GM12864 (cell line): ENCODE results near the gene APBA1.

Experiments
- DNase-seq: peaks from one replicate; pipeline ENCODE4 v3.0.0-alpha.2; 2011; ENCODE audit warnings: low read depth
- H3K4me3 ChIP-seq: 2 replicates; pipeline ENCODE4 v1.5.1; 2011; ENCODE audit warnings: mild to moderate bottlenecking, low read depth, low read length, control low read depth
- TF ChIP-seq, protein P1 (sequence below): IDR thresholded peaks from 2 replicates; pipeline ENCODE4 v1.5.1; 2011; ENCODE audit warnings: low read depth, mild to moderate bottlenecking, moderate library complexity, low read length, control low read depth, inconsistent platforms; ENCODE audit errors: missing control alignments

APBA1 gene

DNA sequence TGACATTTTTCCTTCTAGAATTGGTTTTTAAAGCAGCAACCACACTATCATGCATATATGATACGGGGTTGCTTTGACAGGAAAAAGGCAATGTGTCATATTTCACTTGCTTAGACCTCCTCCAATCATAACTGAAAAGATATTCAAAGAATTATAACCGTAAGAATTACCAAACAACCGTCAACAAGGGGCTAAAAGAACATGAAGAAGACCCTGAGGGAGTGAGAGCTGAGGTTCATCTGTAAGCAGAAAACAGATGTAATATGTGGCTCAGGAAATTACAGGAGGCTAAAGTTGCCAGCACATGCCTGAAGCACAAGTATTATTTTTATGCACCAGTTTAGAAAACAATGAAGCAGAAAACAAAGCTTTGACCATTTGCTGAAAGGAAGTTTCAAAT is 78.9 kb downstream of the APBA1 start:
- no peak for DNase-seq
- TF ChIP-seq, protein P1, sequence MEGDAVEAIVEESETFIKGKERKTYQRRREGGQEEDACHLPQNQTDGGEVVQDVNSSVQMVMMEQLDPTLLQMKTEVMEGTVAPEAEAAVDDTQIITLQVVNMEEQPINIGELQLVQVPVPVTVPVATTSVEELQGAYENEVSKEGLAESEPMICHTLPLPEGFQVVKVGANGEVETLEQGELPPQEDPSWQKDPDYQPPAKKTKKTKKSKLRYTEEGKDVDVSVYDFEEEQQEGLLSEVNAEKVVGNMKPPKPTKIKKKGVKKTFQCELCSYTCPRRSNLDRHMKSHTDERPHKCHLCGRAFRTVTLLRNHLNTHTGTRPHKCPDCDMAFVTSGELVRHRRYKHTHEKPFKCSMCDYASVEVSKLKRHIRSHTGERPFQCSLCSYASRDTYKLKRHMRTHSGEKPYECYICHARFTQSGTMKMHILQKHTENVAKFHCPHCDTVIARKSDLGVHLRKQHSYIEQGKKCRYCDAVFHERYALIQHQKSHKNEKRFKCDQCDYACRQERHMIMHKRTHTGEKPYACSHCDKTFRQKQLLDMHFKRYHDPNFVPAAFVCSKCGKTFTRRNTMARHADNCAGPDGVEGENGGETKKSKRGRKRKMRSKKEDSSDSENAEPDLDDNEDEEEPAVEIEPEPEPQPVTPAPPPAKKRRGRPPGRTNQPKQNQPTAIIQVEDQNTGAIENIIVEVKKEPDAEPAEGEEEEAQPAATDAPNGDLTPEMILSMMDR, result no peak

DNA sequence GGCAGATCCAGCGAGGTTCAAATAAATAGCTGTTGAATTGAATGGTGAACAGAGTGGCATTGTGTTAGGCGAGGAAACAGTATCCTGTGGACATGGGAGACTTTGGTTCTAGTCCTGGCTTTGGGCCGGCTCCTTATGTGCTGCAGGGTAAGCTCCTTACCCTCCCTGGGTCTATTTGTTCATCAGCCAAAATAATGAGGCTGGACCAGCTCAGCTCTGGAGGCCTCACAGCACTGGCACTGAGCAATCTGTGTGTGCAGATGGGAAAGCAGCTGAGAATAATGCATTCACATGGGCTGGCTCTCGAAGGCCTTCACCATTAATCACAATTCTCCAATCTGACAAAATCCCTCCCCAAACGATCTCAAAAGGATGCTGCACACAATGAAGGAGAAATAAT is 81.9 kb downstream of the APBA1 start:
- no peak overlapping the region for H3K4me3 ChIP-seq
- no peak for DNase-seq
- TF ChIP-seq, protein P1, result no peak

More for the DNA sequence above, 78.9 kb downstream of the APBA1 start:
- no peak overlapping the region for H3K4me3 ChIP-seq

DNA sequence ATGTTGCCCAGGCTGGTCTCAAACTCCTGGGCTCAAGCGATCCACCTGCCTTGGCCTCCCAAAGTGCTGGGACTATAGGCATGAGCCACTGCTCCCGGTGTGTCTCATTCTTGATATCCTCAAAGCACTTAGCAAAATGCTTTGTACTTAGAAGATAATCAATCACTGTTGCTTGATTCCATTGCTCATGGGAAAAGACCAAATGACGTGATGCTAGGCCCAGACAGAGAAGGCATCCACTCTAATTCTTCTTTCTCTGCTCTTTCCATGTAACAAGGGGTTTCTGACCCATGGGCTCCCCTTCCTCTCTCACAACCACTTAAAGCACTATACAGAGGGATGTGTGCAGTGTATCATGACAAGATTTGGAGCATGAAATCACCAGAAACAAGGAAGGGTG is 83.0 kb downstream of the APBA1 start:
- H3K4me3 ChIP-seq, result no peak overlapping the region
- TF ChIP-seq, protein P1, result no peak
- DNase-seq, result no peak

DNA sequence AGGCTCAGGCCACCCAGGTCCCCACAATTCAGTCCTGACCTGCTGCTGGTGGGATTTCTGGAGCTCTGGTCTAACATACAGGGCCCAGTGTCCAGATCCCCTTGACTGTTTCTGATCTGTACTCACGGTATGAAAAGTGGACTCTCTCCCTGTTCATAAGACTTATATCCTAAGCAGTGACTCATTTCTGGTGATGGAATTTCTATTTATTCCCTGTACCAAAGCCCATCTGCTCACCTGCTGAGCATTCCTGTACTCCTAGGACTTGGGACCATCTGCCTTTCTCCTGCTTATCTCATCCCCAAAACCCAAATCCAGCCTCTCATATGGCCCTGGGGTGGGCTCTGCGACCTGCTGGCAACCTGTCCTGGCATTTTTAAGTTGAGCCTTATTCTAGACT is 86.6 kb downstream of the APBA1 start:
- TF ChIP-seq, protein P1, result no peak
- no peak overlapping the region for H3K4me3 ChIP-seq
- DNase-seq, result no peak

DNA sequence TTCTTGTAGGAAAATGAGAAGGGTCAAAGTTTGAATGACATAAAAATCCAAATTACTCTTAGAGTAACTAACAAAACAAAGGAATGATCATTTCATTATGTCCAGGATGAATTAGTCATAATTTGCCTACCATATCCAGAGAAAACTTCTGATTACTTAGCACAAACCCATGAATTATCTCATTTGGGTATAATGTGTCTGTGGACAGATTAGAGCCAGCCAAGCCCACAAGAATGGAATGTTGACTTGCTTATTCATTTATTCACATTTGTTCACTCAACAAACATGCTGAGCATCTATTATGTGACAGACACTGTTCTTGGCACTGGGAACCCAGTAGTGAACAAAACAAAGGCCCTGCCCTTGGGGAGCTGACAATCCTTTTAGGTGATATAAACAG is 87.4 kb downstream of the APBA1 start:
- DNase-seq, result no peak
- no peak overlapping the region for H3K4me3 ChIP-seq
- TF ChIP-seq, protein P1, result no peak

DNA sequence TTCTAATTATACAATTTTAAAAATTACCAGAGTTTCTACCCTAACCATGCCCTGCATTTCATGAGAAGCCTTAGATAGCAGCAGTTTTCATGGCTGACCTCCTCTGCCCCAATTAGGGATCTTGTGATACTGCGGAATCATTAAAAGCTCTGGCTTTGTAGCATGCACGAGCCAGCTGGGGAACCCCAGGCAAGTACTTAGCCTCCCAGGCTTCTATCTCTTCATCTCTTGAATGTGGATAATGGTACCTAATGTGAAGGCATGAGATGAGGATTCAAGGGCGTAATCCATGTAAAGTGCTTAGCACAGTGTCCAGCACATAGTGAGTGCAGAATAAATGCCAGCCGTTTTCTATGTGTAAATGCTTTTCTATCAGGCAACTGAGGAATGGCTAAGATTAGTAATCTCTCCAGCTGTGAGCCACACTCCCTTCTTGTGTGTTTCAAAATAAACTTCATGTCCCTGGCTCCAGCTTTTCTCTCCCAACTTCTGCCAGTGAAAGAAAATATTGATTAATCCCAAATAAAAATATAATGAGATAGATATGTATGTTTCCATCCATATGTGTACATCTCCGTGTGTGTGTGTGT is 88.4 kb downstream of the APBA1 start:
- no peak overlapping the region for H3K4me3 ChIP-seq
- DNase-seq, result no peak
- TF ChIP-seq, protein P1, result no peak

DNA sequence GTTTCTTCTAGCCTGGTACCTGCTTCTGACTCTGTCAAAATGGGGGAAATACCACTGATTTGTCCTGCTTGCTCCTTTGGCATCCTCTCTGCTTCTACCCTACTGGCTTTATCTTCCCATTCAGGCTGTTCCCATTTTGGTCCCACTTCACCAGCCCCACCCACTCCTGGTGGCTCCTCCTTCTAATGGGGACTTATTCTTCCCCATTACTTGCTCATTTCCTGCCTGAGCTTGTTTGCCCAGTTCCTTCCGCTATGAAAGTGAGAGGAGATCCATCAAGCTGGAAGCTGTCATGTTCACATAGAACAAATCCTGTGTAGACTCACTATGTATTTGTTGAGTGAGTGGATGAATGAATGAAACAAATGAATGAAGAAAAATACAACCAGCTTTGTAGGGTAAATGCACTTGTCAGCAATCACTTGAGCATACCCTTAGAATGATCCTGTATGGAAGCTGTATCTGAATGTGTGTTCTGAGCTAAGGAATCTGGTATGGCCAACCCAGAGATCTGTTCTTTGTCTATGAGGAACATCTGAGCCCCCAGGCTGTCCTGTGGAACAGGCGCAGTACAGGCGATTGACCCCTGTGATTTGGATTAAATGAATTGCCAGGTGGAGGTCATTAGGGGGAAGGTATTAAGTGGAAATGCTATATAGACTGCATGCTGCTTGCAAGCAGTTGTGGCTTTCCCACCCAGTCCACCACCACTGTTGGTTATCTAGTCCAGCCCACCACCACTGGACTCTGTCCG is 89.5 kb downstream of the APBA1 start:
- H3K4me3 ChIP-seq, result no peak overlapping the region
- TF ChIP-seq, protein P1, result no peak
- no peak for DNase-seq
